Neural progenitor cell (in vitro differentiated cells): Measurements from ENCODE around the gene NEURL1. TPM values are rescaled to one million over a fixed set of nuclear protein-coding genes. Genes with fewer than 3 reads are reported as not detected.
"Not testable (repeated sequence)": the region's sequence is repeated elsewhere in the genome, so short reads cannot be mapped to it uniquely, and the experiment has no call there.

Experiments used
- DNase-seq: peaks from one replicate; pipeline ENCODE4 v3.0.0-alpha.2; 2016; ENCODE audit warnings: low spot score
- H2AFZ ChIP-seq: fragments of 200-600 bp; sonication (generic); replicated peaks from 2 replicates; pipeline ENCODE4 v1.6.1; 2016; ENCODE audit warnings: antibody characterized with exemption
- H3F3A ChIP-seq: fragments of 200-600 bp; sonication (generic); 2 replicates; pipeline ENCODE4 v1.6.1; 2016; ENCODE audit warnings: antibody characterized with exemption, low read depth
- H3K27ac ChIP-seq: fragments of 200-600 bp; sonication (generic); 2 replicates; pipeline ENCODE4 v1.5.1; 2016; ENCODE audit warnings: mild to moderate bottlenecking
- H3K27me3 ChIP-seq: fragments of 200-600 bp; sonication (generic); 2 replicates; pipeline ENCODE4 v1.6.1; 2016; ENCODE audit warnings: mild to moderate bottlenecking, moderate library complexity
- H3K36me3 ChIP-seq: fragments of 200-600 bp; sonication (generic); 2 replicates; pipeline ENCODE4 v1.5.1; 2016
- H3K4me1 ChIP-seq: fragments of 200-600 bp; sonication (generic); 2 replicates; pipeline ENCODE4 v1.6.1; 2016; ENCODE audit warnings: mixed run types
- H3K4me2 ChIP-seq: fragments of 200-600 bp; sonication (generic); 2 replicates; pipeline ENCODE4 v1.6.1; 2016
- H3K4me3 ChIP-seq: fragments of 200-600 bp; sonication (generic); 2 replicates; pipeline ENCODE4 v1.5.1; 2016
- H3K79me2 ChIP-seq: fragments of 200-600 bp; sonication (generic); 2 replicates; pipeline ENCODE4 v1.6.1; 2016; ENCODE audit warnings: low read depth
- H3K9ac ChIP-seq: fragments of 200-600 bp; sonication (generic); 2 replicates; pipeline ENCODE4 v1.6.1; 2016
- H3K9me3 ChIP-seq: fragments of 200-600 bp; sonication (generic); 2 replicates; pipeline ENCODE4 v1.5.1; 2016; ENCODE audit warnings: low read depth
- H4K20me1 ChIP-seq: fragments of 200-600 bp; sonication (generic); 2 replicates; pipeline ENCODE4 v1.6.1; 2016; ENCODE audit warnings: low read depth
- H3K27ac Mint-ChIP-seq: 3 replicates; pipeline ENCODE4 v1.8.0; 2021; ENCODE audit warnings: mixed read lengths
- H3K27me3 Mint-ChIP-seq: 2 replicates; pipeline ENCODE4 v1.8.0; 2022; ENCODE audit warnings: low read depth, mild to moderate bottlenecking, inconsistent platforms, moderate library complexity, mixed read lengths; ENCODE audit not compliant: insufficient read depth
- H3K36me3 Mint-ChIP-seq: 3 replicates; pipeline ENCODE4 v1.8.0; 2021; ENCODE audit warnings: mixed read lengths
- H3K4me1 Mint-ChIP-seq: 3 replicates; pipeline ENCODE4 v1.8.0; 2021; ENCODE audit warnings: mixed read lengths
- H3K4me3 Mint-ChIP-seq: 3 replicates; pipeline ENCODE4 v1.8.0; 2021; ENCODE audit warnings: mild to moderate bottlenecking, moderate library complexity, mixed read lengths
- H3K9me3 Mint-ChIP-seq: 3 replicates; pipeline ENCODE4 v1.8.0; 2020; ENCODE audit warnings: mixed read lengths
- CTCF ChIP-seq: fragments of 200-600 bp; sonication (generic); IDR thresholded peaks from 2 replicates; pipeline ENCODE4 v1.5.1; 2017; ENCODE audit warnings: antibody characterized with exemption, mild to moderate bottlenecking
- EZH2 ChIP-seq: fragments of 200-600 bp; sonication (generic); IDR thresholded peaks from 2 replicates; pipeline ENCODE4 v1.6.1; 2017; ENCODE audit warnings: antibody characterized with exemption, mild to moderate bottlenecking, moderate library complexity
- EZH2phosphoT487 ChIP-seq: fragments of 200-600 bp; sonication (generic); IDR thresholded peaks from 2 replicates; pipeline ENCODE4 v1.6.1; 2017; ENCODE audit warnings: antibody characterized with exemption
- total RNA-seq: library from RNA; depleted of rRNA; stranded (reverse); fragments of >200 nt; gene quantifications from 2 replicates; pipeline ENCODE4 v1.2.3, GENCODE V29; 2015; ENCODE audit warnings: low replicate concordance

NEURL1 gene
- total RNA-seq, 1 donor from 2014 or later: 0.06 TPM

- Mint-ChIP-seq H3K4me3 (peak overlapping the region; percentile 6), H3K36me3 (no peaks in the 10 kb centered on the region), H3K27ac (peak overlapping the region; percentile 72), H3K27me3 (peaks cover 23% of the 10 kb centered on the region), H3K4me1 (peaks cover 39% of the 10 kb centered on the region), H3K9me3 (peaks cover 2% of the 10 kb centered on the region)
- Histone ChIP-seq H3K4me1 (peaks cover 11% of the 10 kb centered on the region), H3K4me3 (no peak overlapping the region), H3F3A (no peaks in the 10 kb centered on the region), H3K27ac (no peak overlapping the region), H3K9me3 (no peaks in the 10 kb centered on the region), H3K79me2 (no peaks in the 10 kb centered on the region), H3K36me3 (no peaks in the 10 kb centered on the region), H3K27me3 (peaks cover 19% of the 10 kb centered on the region), H3K9ac (no peak overlapping the region), H2AFZ (no peak overlapping the region), H3K4me2 (no peak overlapping the region), H4K20me1 (no peaks in the 10 kb centered on the region)
- TF ChIP-seq EZH2phosphoT487 (no peak), EZH2 (no peak), CTCF (no peak)
- no peak for DNase-seq
Observed at GRCh38 chr10:103501186-103501585, 7.7 kb downstream of the NEURL1 start.

- DNase-seq: peak; percentile 17
- peaks cover 39% of the 10 kb centered on the region for H3K4me1 Mint-ChIP-seq
- H3K27me3 Mint-ChIP-seq: peaks cover 17% of the 10 kb centered on the region
- TF ChIP-seq EZH2: no peak
- peaks cover 2% of the 10 kb centered on the region for H3K9me3 Mint-ChIP-seq
- peaks cover under 1% of the 10 kb centered on the region for H3K27me3 ChIP-seq
- H3F3A ChIP-seq: no peaks in the 10 kb centered on the region
- H3K79me2 ChIP-seq: no peaks in the 10 kb centered on the region
- no peaks in the 10 kb centered on the region for H3K9me3 ChIP-seq
- H3K4me1 ChIP-seq: peaks cover 11% of the 10 kb centered on the region
- no peak overlapping the region for H3K4me3 Mint-ChIP-seq
- no peak overlapping the region for H3K4me3 ChIP-seq
- no peaks in the 10 kb centered on the region for H4K20me1 ChIP-seq
- no peaks in the 10 kb centered on the region for H3K36me3 Mint-ChIP-seq
- H3K9ac ChIP-seq: no peak overlapping the region
- no peaks in the 10 kb centered on the region for H3K36me3 ChIP-seq
- H3K4me2 ChIP-seq: no peak overlapping the region
- no peak overlapping the region for H3K27ac ChIP-seq
- H2AFZ ChIP-seq: no peak overlapping the region
- H3K27ac Mint-ChIP-seq: peak overlapping the region; percentile 93
Observed at GRCh38 chr10:103502849-103503660, 9.6 kb downstream of the NEURL1 start.

- not testable (repeated sequence) for DNase-seq, H3K4me3 ChIP-seq, H3K36me3 Mint-ChIP-seq, H3K4me3 Mint-ChIP-seq, H4K20me1 ChIP-seq, H3K27ac ChIP-seq, H3K9me3 ChIP-seq, H3K27me3 ChIP-seq, H3K9me3 Mint-ChIP-seq, H2AFZ ChIP-seq, H3F3A ChIP-seq, H3K79me2 ChIP-seq, H3K36me3 ChIP-seq, H3K9ac ChIP-seq, H3K27ac Mint-ChIP-seq, H3K4me2 ChIP-seq
- H3K4me1 ChIP-seq: peaks cover 11% of the 10 kb centered on the region
- peaks cover 39% of the 10 kb centered on the region for H3K4me1 Mint-ChIP-seq
- H3K27me3 Mint-ChIP-seq: peaks cover 14% of the 10 kb centered on the region
Observed at GRCh38 chr10:103503777-103504176, 10.3 kb downstream of the NEURL1 start.

- H3K4me3 ChIP-seq: no peak overlapping the region
- Mint-ChIP-seq H3K4me3 (no peak overlapping the region), H3K9me3 (peaks cover 2% of the 10 kb centered on the region), H3K4me1 (peaks cover 39% of the 10 kb centered on the region), H3K27me3 (peaks cover 14% of the 10 kb centered on the region), H3K36me3 (no peaks in the 10 kb centered on the region), H3K27ac (no peak overlapping the region)
- no peak overlapping the region for H2AFZ ChIP-seq
- no peaks in the 10 kb centered on the region for H3K27me3 ChIP-seq
- no peak for DNase-seq
- TF ChIP-seq EZH2phosphoT487 (no peak), CTCF (no peak), EZH2 (no peak)
- no peaks in the 10 kb centered on the region for H3K9me3 ChIP-seq
- H3K4me2 ChIP-seq: no peak overlapping the region
- H4K20me1 ChIP-seq: no peaks in the 10 kb centered on the region
- H3K27ac ChIP-seq: no peak overlapping the region
- no peaks in the 10 kb centered on the region for H3K79me2 ChIP-seq
- no peak overlapping the region for H3K9ac ChIP-seq
- peaks cover 11% of the 10 kb centered on the region for H3K4me1 ChIP-seq
- no peaks in the 10 kb centered on the region for H3F3A ChIP-seq
- no peaks in the 10 kb centered on the region for H3K36me3 ChIP-seq
Observed at GRCh38 chr10:103504181-103504783, 10.8 kb downstream of the NEURL1 start.
